ENCODE data around the gene GPS1.

GPS1 gene

DNA sequence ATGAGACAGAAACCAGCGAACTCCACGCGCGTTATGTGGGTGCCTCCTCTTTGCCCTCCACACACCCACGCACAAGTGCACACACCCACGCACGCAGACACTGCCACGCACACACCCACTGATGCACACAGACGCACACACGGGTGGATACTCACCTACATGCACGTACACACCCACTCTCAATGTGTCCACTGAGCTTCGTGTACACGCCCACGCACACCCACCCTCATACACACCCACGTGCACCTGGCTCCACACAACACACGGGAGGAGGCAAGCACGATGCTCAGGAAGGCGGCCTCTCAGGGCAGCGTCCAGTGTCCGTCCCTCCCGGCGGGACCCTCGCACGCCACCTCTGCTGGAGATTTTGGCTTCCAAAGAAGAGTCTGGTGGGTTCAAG, 4.3 kb upstream of the GPS1 start:
- DNase-seq, result no peak

DNA sequence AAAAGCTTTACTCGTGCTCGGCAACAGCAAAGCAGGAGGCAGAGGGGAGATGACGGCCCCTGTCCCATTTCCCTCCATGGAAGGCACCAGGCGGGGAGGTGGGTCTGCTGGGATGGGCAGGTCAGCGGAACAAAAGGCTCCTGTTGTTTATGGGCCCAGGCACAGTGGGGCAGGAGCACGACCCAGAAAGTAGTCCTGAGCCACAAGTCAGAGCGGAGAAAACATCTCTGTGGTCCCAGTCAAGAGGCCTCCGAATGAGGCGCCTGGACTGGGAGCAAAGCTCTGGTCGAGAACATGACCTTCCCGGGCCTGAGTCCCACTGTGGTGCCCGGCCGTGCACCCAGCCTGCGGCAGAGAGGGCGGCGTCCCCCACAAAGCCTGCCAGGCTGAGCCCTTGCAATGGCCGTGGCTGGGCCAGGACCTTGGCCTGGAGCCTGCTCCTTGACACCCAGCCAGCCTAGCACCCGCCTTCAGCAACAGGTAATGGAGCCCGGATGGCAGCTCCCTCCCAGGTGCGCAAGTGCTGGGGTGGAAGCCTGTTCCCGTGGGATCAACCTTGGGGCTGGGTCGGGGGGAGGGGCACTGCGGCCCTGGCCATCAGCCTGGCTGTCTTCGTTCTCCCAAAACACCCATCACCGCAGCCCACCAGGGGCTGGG, 3.7 kb upstream of the GPS1 start:
- no peak for DNase-seq

DNA sequence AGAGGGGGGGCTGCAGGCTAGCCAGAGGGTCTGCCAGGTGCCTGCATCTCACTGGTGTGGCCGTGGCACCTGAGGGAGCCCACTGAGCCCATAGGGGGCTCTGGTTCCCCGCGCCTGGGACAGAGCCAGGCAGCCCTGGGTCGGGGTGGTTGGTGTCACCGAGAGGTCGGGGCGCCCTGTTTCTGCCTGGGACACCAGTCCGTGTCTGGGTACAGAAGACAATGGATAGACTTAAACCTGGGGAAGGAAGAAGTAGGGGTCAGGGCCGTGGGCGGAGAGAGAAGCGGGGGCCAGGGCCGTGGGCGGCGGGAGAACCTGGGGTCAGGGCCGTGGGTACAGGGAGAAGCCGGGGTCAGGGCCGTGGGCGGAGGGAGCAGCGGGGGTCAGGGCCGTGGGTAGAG, 3.1 kb upstream of the GPS1 start:
- no peak for DNase-seq

DNA sequence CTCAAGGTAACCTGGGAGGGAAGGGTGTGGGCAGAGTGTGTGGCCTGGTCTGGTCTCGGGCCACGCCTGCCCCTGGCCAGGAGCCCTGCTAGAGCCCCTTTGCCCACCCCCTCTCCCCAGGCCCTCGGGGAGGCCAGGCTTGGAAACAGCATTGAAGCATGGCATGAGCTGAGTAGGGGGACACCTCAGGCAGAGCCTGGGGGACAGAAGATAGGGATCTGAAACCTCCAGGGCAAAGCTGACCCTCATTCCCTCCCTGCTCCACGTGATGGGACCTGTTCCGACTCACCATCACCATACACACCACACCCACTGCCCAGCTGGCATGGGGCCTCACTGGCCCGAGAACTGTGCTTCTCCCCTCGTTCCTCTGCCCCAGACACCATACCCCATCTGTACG, 2.6 kb upstream of the GPS1 start:
- DNase-seq, result no peak

DNA sequence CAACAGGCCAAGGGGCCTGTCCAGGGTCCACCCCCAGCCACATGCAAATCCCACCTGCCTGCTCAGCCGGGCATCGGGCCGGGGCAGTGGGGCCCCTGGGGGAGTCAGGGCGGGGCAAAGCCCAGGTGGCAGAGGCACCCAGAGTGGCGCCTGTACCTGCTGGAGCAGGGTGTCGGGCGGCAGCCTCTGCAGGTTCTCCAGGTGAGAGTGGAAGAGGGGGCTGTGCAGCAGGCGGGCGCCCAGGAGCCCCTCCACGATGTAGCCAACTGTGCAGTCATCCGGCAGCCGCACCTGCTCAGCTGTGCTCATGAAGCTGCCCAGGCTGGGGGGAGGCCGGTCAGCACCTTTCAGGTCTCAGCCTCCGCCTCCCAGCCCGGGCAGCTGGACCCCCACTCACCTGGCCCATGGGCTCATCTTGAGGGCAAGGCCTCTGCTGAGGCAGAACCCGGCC, 2.2 kb upstream of the GPS1 start:
- DNase-seq, result no peak

DNA sequence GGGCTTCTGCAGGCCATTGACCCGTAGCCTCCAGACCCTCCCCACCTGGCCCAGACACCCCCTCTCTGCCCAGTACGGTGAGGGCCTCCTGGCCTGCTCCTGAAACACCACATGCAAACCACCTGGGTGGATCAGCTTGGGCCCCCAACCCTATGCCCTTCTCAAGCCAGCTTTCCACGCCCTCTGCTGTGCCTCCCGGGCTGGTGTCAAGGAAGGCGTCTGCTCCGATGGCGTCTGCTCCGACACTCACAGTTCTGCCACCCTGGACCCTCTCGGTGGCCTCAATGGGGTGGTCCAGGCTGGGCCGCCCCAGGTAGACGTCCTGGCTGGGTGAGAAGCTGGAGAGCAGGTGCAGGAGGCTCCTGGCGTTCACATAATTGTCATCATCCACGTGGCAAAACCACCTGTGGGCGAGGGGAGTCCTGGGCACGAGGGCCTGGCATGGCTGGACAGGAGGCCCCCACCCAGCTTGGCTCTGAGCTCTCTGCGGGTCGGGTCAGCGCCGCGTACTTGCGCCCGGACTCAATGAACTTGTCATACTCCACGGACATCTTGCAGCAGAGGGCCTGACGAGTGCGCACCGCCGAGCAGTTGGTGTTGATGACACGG, 1.4 kb upstream of the GPS1 start:
- no peak for DNase-seq

DNA sequence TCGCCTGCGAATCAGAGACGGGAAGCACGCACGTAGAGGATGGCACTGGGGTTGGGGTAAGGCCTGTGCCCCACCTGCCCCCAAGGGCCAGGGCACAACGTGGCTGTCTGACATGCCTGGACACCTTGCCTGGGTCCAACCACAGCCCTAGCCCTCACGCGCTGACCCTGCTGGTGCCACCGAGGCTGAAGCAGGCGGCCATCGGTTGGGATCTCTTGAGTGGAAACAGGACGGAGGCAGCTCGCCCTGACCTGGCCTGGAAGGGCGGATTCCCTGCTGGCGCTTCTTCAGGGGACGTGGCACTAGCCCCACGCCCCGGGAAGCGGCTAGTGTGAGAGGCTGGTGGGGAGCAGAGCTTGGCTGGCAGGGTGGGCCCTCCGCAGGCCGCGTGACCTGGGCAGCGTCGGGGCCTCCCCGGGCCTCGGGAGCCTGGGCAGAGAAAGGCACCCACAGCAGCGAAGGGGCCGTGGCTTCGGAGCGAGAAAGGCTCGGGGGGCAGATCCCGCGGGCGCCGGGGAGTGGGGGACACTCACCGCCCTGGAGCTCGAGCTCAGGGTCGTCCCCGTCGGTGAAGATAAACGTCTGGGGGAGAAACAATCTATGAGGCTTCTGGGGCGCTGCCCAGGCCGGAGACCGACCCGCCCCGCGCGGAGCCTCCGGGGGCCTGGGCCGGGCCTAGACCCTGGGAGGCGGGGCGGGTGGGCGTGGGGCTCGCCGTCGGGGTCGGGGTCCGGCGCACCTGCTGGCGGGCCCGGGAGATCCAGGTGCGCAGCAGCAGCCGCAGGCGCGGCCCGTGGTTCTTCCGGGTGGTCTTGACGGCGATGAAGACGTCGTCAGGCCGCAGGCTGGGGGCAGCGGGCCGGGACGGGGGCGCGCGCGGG, 697 bp upstream of the GPS1 start:
- no peak for DNase-seq

DNA sequence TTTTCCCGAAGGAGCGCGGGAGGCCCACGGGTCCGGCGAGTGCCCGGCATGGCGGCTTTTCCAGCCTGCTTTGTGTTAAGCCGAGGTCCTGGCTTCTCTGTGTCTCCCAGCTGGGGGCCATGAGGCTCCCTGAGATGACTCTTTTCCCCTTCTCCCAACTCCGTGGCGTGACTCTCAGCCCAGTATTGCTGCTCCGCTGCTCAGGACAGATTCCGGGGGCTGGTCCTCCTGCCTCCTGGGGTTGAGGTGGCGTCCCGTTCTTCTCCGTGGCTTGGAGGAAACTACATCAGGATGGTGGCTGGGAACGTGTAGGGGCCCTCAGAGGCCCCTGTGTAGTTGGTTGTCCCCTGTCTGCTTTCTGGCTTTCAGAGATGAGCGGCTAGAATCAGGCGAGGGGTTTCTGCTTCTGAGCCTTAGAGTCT, 951 bp downstream of the GPS1 start:
- no peak for DNase-seq

DNA sequence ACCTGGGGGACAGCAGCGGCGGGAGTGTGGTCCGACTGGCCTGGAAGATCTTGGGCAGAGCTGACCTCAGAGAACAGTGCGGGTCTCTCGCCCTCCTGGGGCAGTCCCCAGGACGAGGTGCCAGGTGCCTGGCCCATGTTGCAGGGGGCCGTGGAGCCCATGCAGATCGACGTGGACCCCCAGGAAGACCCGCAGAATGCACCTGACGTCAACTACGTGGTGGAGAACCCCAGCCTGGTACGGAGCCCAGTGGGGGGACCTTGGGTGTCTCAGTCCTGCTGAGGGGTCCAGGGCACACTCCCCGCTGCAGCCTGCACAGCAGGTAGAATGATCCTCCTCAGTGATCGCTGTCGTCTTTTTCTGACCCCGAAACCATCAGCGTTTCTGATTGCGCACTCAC, 1.4 kb downstream of the GPS1 start:
- no peak for DNase-seq

DNA sequence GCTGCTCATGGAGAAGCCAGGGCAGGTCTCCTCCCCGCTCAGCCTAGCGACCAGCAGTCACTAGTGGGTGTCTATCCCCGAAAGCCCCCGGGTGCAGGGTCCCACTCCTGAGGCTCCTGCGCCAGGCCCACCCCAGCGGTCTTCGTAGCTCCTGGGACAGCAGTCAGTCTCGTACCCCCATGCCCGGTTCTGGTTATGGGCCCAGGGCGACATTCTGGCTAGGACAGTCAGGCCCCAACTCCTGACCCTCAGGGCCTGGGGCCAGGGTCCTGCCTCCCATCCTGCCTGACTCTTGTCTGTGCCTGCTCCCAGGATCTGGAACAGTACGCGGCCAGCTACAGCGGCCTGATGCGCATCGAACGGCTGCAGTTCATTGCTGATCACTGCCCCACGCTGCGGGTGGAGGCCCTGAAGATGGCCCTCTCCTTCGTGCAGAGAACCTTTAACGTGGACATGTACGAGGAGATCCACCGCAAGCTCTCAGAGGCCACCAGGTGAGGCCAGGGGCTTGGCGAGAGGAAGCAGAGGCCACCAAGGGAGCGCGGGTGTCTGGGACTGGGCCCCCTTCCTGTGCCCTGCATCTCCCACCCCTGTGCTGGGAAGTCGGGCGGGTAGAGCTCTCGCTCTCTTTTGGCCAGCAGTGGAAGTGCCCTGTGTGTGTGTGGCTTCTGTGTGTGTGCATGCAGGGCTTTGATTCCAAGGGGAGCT, 2.0 kb downstream of the GPS1 start:
- no peak for DNase-seq

DNA sequence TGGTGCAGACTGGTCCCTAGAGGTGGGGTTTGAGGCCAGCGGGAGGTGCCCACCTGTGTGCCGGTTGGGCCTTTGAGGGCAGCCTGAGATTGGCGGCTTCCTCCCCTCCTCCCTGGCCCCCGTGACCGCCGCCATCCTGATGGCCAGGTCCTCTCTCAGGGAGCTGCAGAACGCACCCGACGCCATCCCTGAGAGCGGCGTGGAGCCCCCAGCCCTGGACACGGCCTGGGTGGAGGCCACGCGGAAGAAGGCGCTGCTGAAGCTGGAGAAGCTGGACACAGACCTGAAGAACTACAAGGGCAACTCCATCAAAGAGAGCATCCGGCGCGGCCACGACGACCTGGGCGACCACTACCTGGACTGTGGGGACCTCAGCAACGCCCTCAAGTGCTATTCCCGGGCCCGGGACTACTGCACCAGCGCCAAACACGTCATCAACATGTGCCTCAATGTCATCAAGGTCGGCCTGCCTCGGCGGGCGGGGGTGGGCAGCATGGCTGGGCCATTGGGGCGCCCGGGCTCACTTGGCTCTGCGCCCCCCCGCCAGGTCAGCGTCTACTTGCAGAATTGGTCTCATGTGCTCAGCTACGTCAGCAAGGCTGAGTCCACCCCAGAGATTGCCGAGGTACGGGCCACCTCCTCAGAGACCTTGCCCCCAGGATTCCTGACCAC, 2.8 kb downstream of the GPS1 start:
- DNase-seq, result no peak

DNA sequence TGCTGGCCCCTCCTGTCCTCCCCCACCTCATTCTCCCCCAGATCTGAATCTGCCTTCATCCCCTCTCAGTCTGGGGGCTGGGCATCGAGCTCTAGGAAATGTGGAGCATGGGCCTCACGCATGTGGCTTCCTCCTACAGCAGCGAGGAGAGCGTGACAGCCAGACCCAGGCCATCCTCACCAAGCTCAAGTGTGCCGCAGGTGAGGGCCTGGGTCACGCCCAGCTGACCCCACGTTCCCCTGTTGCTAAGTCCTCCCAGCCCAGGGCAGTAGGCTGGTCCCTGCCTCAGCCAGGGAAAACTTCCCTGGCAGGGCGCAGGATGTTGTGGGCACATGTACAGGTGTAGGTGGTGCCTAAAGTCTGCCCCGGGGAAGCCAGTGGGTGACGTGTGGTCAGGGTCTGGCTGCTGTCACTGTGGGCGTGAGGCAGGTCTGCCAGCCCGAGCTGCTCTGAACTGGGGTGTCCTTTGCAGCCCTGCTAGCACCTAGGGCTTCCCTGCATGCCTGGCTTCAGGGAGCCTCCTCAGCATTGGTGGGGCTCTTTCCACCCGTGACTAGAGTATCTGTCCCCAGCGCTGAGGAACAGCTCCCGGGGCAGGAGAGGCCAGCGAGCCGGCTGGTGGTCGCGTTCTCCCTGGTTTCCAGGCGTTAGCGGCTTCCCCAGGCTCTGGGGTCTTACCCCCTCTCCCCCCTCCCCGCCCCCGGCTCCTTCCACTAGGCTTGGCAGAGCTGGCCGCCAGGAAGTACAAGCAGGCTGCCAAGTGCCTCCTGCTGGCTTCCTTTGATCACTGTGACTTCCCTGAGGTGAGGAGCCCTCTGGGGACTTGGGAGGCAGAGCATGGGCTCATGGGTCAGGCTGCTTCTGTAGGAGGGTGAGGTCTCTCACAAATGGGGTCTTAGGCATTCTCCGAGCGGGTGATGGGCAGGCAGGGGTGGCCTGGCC, 3.6 kb downstream of the GPS1 start:
- no peak for DNase-seq

DNA sequence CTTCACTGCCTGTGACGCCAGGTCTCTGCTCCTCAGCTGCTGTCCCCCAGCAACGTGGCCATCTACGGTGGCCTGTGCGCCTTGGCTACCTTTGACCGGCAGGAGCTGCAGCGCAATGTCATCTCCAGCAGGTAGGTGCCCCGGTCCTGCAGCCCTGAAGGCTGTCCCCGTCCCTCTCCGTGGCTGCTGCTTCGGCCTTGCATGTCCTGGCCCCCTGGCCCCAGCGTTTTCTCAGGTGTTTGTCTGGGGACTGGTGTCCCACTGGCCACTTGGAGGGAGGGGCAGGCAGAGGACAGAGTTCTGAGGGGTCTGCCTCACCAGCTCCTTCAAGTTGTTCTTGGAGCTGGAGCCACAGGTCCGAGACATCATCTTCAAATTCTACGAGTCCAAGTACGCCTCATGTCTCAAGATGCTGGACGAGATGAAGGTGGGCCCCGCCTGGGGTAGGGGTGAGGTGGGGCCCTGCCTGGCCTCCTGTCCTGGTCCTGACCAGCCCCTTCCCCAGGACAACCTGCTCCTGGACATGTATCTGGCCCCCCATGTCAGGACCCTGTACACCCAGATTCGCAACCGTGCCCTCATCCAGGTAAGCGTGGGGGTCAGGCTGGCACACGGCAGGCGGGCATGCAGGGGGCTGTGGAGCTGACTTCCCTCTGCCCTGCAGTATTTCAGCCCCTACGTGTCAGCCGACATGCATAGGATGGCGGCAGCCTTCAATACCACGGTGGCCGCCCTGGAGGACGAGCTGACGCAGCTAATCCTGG, 4.4 kb downstream of the GPS1 start:
- no peak for DNase-seq

DNA sequence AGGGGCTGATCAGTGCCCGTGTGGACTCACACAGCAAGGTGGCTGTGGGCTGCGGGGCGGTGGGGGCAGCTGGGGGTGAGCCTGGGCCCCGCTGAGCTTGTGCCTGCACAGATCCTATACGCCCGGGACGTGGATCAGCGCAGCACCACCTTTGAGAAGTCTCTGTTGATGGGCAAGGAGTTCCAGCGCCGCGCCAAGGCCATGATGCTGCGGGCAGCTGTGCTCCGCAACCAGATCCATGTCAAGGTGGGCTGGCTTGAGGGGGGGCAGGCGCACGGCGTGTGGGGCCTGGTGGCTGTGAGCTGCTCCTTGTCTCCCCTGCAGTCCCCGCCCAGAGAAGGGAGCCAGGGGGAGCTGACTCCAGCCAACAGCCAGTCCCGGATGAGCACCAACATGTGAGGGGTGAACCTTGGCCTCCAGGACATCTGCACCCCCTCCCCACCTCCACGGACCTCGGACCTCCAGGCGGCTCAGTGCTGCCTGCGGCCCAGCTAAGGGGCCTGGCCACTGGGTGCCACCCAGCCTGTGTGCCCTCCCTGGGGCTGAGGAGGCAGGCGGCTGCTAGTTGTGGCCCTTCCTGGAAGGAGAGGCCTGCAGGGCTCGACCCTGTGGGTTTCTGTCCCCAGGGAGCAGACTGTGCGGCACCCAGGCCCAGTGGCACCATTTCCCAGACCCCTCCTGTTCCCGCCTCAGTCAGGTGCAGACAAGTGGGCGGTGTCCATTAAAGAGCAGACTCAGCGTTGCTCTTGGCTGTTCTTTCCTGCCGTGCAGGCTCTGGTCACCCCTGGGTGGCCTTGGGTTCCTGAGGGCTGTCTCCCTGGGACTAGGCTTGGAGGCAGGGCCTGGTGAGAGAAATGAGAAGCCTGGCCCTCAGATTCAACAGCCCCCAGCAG, 5.3 kb downstream of the GPS1 start:
- no peak for DNase-seq

DNA sequence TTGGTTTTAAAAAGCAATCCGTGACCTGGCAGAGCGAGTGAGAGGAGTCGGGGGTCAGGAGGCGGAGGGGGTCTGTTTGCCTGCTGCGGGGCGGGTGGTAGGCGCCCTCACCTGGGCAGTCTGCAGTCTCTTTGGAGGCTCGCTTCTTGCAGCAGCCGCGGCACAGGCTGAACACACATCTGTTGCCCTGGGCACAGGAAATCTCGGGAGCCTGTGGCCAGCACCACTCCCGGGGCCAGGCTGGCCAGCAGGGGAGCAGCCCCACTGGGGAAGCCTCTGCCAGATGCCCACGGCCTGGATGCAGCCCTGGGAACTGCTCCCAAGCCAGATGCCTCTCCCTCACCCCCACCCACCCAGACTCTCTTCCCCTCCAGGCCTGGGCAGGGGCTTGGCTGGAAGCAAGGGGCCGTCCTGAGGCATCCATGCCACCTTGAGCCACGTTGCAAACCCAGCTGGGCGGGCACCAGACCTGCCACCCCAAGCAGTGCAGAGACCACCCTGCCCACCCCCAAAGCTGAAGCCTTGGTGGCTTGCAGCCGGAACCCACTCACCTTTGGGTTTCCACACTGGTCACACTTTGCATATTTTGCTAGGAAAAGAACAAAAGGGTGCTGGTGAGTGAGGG, 6.6 kb downstream of the GPS1 start:
- DNase-seq, result no peak

DNA sequence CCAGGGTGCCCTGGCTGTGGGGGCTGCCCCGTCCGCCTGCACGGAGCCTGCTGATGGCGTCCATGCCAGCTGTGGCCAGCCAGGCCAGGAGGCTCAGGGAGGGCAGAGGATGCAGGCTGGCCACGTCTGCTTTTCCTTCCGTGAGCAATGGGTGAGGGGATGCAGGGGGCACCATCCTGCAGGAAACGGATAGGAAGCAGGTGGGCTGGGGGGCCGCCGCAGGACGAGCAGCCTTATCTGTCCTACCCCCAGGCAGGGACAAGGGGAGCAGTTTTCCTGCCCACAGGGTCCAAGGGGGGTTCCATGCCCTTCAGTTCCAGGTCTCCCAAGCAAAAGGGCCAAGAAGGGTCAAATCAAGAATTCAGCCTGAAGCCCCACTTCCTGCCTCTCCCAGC, 7.2 kb downstream of the GPS1 start:
- DNase-seq, result no peak

DNA sequence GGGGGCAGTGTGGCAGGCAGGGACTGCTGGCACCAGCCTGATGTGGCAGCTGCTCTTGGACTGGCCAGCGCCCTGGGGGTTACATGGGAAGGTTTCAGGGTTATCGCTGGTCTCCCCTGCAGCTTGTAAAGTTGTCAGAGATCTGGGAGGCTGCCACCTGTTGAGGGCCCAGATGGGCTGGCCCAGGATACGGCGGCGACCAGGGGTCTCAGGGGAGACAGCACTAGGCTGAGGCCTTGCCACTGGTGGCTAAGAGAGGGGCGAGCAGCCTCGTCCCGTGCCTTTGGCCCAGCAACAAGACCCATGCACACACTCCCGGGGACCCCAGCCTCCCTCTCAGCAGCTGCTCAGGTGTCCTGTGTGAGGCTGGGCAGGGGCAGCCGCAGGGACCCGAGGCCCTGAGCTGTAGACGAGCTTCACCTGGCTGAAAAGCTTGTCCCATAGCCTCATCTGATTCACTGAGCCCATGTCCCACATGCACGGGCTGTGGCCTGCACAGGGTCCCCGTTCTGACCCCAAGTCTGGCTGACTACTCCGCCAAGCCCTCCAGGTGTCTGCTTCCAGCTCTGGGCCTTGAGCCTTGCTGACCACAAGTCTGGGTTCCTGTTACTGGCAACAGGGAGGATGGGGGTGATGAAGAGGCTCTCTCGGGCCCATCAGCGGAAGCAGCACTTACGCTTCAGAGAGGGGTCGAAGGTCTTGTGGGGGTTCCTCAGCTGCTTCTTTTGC, 7.7 kb downstream of the GPS1 start:
- no peak for DNase-seq

DNA sequence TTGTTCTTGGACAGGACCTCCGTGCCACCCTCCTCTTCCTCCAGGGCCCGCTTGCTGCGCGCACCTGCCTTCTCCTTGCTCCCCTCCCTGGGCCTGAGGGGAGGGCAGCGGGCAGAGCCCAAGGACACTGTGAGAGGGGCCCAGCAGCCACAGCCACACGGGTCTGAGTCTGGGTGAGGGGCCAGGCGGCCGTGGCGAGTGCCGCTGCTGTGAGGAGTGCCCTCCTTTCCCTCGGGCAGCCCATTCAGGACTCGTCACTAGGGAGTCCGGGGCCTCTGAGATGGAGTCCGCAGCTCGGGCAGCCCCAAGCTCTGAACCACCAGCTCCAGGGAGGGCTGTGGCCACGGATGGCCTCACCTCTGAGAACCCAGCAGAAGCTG, 8.3 kb downstream of the GPS1 start:
- DNase-seq, result no peak

DNA sequence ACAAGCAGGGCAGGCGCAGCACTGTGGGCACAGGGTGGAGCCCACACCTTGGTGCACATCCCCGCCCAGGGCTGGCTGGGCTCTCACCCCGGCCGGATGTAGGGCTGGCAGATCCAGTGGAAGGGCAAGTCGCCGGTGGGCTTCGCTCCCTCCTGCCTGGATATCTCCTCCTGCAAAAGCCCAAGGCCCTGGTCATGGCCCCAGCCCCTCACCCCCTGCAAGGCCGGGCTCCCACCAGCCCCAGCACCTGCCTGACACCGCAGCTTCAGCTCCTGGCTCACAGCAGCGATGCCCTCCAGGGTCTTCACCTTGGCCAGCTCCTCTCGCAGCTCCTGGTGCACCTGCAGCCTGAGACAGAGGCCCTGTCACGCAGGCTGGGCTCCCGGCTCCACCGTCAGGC, 8.9 kb downstream of the GPS1 start:
- no peak for DNase-seq

All from activated CD4-positive, alpha-beta T cell treated with anti-CD3 and anti-CD28 coated beads for 4 hours (primary cell).